ENCODE measurements around the gene RXFP1. TPM values are rescaled to one million over a fixed set of nuclear protein-coding genes. Genes with fewer than 3 reads are reported as not detected.
A peak's percentile ranks its signal among the peaks of the same experiment; 100 is the strongest.

Gene RXFP1
- total RNA-seq, 1 donor from 2014 or later = not detected

GRCh38 chr4:158670975-158671664 lies 149.4 kb downstream of the RXFP1 start:
- H3K27me3 Mint-ChIP-seq (ENCODE audit: insufficient read depth) = peaks cover 2% of the 10 kb centered on the region

DNA sequence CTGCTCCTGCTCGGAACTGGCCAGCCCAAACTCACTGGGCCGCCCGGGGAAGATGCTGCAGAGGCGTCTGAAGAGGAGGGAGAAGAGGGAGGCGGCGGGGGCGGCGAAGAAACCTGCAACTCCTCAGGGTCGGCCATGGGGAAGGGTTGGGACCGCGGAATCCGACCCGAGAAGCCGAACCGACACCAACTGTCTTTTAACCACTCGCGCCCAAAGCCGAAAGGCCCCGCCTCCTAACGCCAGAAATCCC lies 149.9 kb downstream of the RXFP1 start, which contains the start of gene C4orf46:
TSS of gene C4orf46 (minus strand) at position 223 of the 250 bp plus-strand sequence. CDS start at position 137, 86 bp downstream.
- peak within 1 kb of the TSS; percentile 99 for H3K4me3 Mint-ChIP-seq
- no peaks in the 10 kb centered on the region for H3K9me3 Mint-ChIP-seq
- intact Hi-C loops (cut with micrococcal nuclease) = loop anchor here (1.0 to 5.0 kb wide), 2 partner anchors 52 to 776 kb away; partner anchors contain the start of gene PPID
- H3K27me3 Mint-ChIP-seq (ENCODE audit: insufficient read depth) = peaks cover 2% of the 10 kb centered on the region
- H3K36me3 Mint-ChIP-seq (ENCODE audit: low read depth) = peaks cover 13% of the 10 kb centered on the region
- H3K4me1 Mint-ChIP-seq (ENCODE audit: low read depth) = peaks cover 40% of the 10 kb centered on the region
- H3K27ac Mint-ChIP-seq = peak within 1 kb of the TSS; percentile 96
- no peak for DNase-seq (ENCODE audit: low spot score)

More at GRCh38 chr4:158670975-158671664, 149.4 kb downstream of the RXFP1 start:
- peak; percentile 48 for DNase-seq (ENCODE audit: low spot score)
- no peaks in the 10 kb centered on the region for H3K9me3 Mint-ChIP-seq
- peaks cover 16% of the 10 kb centered on the region for H3K36me3 Mint-ChIP-seq (ENCODE audit: low read depth)
- H3K4me1 Mint-ChIP-seq (ENCODE audit: low read depth) = peaks cover 36% of the 10 kb centered on the region
- peak overlapping the region; percentile 99 for H3K4me3 Mint-ChIP-seq
- intact Hi-C loops (cut with micrococcal nuclease) = loop anchor here (1.0 to 5.0 kb wide), 2 partner anchors 52 to 776 kb away; partner anchors contain the start of gene PPID
- H3K27ac Mint-ChIP-seq = peak overlapping the region; percentile 96

- DNase-seq (ENCODE audit: low spot score) = peak; percentile 98
- peaks cover 2% of the 10 kb centered on the region for H3K27me3 Mint-ChIP-seq (ENCODE audit: insufficient read depth)
- no peaks in the 10 kb centered on the region for H3K9me3 Mint-ChIP-seq
- H3K4me1 Mint-ChIP-seq (ENCODE audit: low read depth) = peaks cover 46% of the 10 kb centered on the region
- peak within 1 kb of the TSS; percentile 96 for H3K27ac Mint-ChIP-seq
- intact Hi-C loops (cut with micrococcal nuclease) = loop anchor here (1.0 to 5.0 kb wide), 8 partner anchors 51 to 775 kb away; partner anchors contain the start of genes PPID and RAPGEF2
- peaks cover 13% of the 10 kb centered on the region for H3K36me3 Mint-ChIP-seq (ENCODE audit: low read depth)
- H3K4me3 Mint-ChIP-seq = peak within 1 kb of the TSS; percentile 99
Measured at GRCh38 chr4:158671915-158672806, 150.5 kb downstream of the RXFP1 start, which contains the start of gene ETFDH. ETFDH (plus strand) TSS chr4:158672296; CDS start chr4:158672457, 161 bp downstream.

DNA sequence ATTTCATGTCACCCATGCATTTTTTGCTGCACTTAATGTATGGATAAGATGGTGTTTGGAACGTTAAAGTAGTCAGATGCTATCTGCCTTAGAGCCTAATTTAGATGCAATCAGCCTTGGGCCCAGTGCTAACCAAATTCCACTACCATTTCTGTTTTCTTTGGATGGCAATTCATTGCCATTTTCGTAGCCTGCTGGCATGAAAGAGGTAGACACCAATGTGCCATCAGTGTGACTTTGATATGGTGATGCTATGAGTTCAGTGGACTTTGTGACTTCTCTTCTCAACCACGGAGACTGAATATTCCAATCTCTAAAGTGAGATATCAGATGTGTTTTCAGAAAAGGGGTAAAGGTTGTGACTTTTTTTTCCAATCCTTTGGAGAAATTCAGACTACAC lies 152.0 kb downstream of the RXFP1 start:
- intact Hi-C loops (cut with micrococcal nuclease) = loop anchor here (2.0 to 5.0 kb wide), 3 partner anchors 147 to 774 kb away; no protein-coding TSS in a partner anchor
- Mint-ChIP-seq H3K4me1 (ENCODE audit: low read depth) (peaks cover 45% of the 10 kb centered on the region), H3K36me3 (ENCODE audit: low read depth) (peaks cover 10% of the 10 kb centered on the region), H3K4me3 (peak overlapping the region; percentile 4), H3K27me3 (ENCODE audit: insufficient read depth) (peaks cover 2% of the 10 kb centered on the region), H3K9me3 (no peaks in the 10 kb centered on the region), H3K27ac (no peak overlapping the region)
- DNase-seq (ENCODE audit: low spot score) = no peak

DNA sequence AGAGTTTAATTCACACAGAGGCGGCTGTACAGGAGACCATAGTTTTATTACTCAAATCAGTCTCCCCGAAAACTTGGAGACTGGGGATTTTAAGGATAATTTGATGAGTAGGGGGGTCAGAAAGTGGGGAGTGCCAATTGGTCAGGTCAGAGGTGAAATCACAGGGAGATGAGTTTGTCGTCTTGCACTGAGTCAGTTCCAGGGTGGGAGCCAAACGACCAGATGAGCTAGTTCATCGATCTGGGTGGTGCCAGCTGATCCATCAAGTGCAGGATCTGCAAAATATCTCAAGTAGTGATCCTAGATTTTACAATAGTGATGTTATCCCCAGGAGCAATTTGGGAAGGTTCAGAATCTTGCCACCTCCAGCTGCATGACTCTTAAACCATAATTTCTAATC lies 154.4 kb downstream of the RXFP1 start:
- H3K9me3 Mint-ChIP-seq = no peaks in the 10 kb centered on the region
- peaks cover 30% of the 10 kb centered on the region for H3K4me1 Mint-ChIP-seq (ENCODE audit: low read depth)
- no peak overlapping the region for H3K27ac Mint-ChIP-seq
- H3K4me3 Mint-ChIP-seq = no peak overlapping the region
- no peak for DNase-seq (ENCODE audit: low spot score)
- intact Hi-C loops (cut with micrococcal nuclease) = no loop called here
- H3K27me3 Mint-ChIP-seq (ENCODE audit: insufficient read depth) = peaks cover 2% of the 10 kb centered on the region
- H3K36me3 Mint-ChIP-seq (ENCODE audit: low read depth) = peaks cover 5% of the 10 kb centered on the region

- Mint-ChIP-seq H3K4me1 (ENCODE audit: low read depth) (peaks cover 24% of the 10 kb centered on the region), H3K9me3 (no peaks in the 10 kb centered on the region), H3K27ac (no peak overlapping the region), H3K36me3 (ENCODE audit: low read depth) (peaks cover 4% of the 10 kb centered on the region), H3K27me3 (ENCODE audit: insufficient read depth) (no peaks in the 10 kb centered on the region), H3K4me3 (no peak overlapping the region)
- intact Hi-C loops (cut with micrococcal nuclease) = no loop called here
- no peak for DNase-seq (ENCODE audit: low spot score)
Measured at GRCh38 chr4:158678767-158679166, 157.1 kb downstream of the RXFP1 start.

- H3K4me1 Mint-ChIP-seq (ENCODE audit: low read depth) = peaks cover 9% of the 10 kb centered on the region
- H3K27ac Mint-ChIP-seq = no peak overlapping the region
- no peaks in the 10 kb centered on the region for H3K9me3 Mint-ChIP-seq
- H3K36me3 Mint-ChIP-seq (ENCODE audit: low read depth) = peaks cover 9% of the 10 kb centered on the region
- intact Hi-C loops (cut with micrococcal nuclease) = no loop called here
- DNase-seq (ENCODE audit: low spot score) = no peak
- no peak overlapping the region for H3K4me3 Mint-ChIP-seq
- H3K27me3 Mint-ChIP-seq (ENCODE audit: insufficient read depth) = no peaks in the 10 kb centered on the region
Measured at GRCh38 chr4:158681629-158682028, 159.9 kb downstream of the RXFP1 start.

DNA sequence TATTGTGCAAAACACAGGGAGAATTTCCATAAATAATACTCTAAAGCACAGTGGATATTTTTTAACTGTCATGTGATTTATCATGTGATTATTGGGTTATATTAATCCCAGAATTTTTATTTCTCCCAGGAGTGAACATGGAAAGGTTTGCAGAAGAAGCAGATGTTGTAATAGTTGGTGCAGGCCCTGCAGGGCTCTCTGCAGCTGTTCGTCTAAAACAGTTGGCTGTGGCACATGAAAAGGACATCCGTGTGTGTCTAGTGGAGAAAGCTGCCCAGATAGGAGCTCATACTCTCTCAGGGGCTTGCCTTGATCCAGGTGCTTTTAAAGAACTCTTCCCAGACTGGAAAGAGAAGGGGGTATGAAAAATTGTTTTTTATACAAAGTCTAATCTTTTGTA lies 160.4 kb downstream of the RXFP1 start:
- no peaks in the 10 kb centered on the region for H3K9me3 Mint-ChIP-seq
- peaks cover 9% of the 10 kb centered on the region for H3K36me3 Mint-ChIP-seq (ENCODE audit: low read depth)
- DNase-seq (ENCODE audit: low spot score) = no peak
- H3K27me3 Mint-ChIP-seq (ENCODE audit: insufficient read depth) = no peaks in the 10 kb centered on the region
- intact Hi-C loops (cut with micrococcal nuclease) = no loop called here
- no peak overlapping the region for H3K4me3 Mint-ChIP-seq
- no peak overlapping the region for H3K27ac Mint-ChIP-seq
- peaks cover 5% of the 10 kb centered on the region for H3K4me1 Mint-ChIP-seq (ENCODE audit: low read depth)

DNA sequence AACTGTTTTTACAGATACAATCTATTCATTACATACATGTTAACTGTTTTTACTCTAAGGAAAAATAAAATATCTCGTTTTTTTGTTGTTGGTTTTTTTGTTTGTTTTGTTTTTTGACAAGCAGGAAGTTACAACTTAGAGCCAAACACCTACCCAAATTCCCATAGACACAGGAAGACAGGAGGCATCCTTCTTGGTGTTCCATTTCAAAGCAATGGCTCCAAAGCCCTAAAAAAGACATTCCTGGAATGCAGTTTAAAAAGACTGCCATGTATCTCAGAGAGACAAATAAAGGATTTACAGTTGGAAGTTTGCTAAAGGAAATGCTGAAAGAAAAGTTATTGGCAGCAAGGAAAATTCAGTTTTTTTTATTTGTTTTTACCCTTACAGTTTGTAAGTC lies 167.1 kb downstream of the RXFP1 start:
- H3K27me3 Mint-ChIP-seq (ENCODE audit: insufficient read depth) = no peaks in the 10 kb centered on the region
- no peak for DNase-seq (ENCODE audit: low spot score)
- no peaks in the 10 kb centered on the region for H3K9me3 Mint-ChIP-seq
- intact Hi-C loops (cut with micrococcal nuclease) = no loop called here
- H3K4me3 Mint-ChIP-seq = no peak overlapping the region
- no peak overlapping the region for H3K27ac Mint-ChIP-seq
- H3K4me1 Mint-ChIP-seq (ENCODE audit: low read depth) = no peaks in the 10 kb centered on the region
- H3K36me3 Mint-ChIP-seq (ENCODE audit: low read depth) = peaks cover 9% of the 10 kb centered on the region

Other genes starting within 250 kb of the RXFP1 start
- 15.4 and 16.2 TPM in 2 replicates for gene C4orf46, start 150.0 kb downstream of the RXFP1 start, total RNA-seq
- gene ETFDH, start 150.4 kb downstream of the RXFP1 start, total RNA-seq = 19.9 and 21.5 TPM in 2 replicates
- gene PPID, start 201.5 kb downstream of the RXFP1 start, total RNA-seq = 52.8 and 55.4 TPM in 2 replicates
- 18.8 and 20.4 TPM in 2 replicates for gene FNIP2, start 247.1 kb downstream of the RXFP1 start, total RNA-seq